ENCODE data around the gene FBXO31. TPM values are rescaled to one million over a fixed set of nuclear protein-coding genes. Genes with fewer than 3 reads are reported as not detected.

Gene FBXO31
- polyA plus RNA-seq, 1 donor from 2014 or later: 20.6 TPM

- Histone ChIP-seq H4K20me1 (ENCODE audit: insufficient read depth) (no peaks in the 10 kb centered on the region), H3K27me3 (ENCODE audit: insufficient read depth, low read depth, low read length) (no peaks in the 10 kb centered on the region), H3K27ac (ENCODE audit: low read length) (no peak overlapping the region), H2AFZ (ENCODE audit: low read depth, low read length) (no peak overlapping the region), H3K9me2 (ENCODE audit: insufficient read depth, low read length) (no peaks in the 10 kb centered on the region), H3F3A (ENCODE audit: insufficient read depth, low read length, poor library complexity, severe bottlenecking) (no peaks in the 10 kb centered on the region), H3K36me3 (ENCODE audit: insufficient read depth, low read length) (peaks cover 10% of the 10 kb centered on the region), H3K4me2 (ENCODE audit: low read length) (no peak overlapping the region), H3K4me3 (ENCODE audit: low read length) (no peak overlapping the region), H3K9me3 (ENCODE audit: low read length) (no peaks in the 10 kb centered on the region), H3K9ac (ENCODE audit: low read length) (no peak overlapping the region), H3K79me2 (replicated peaks; ENCODE audit: insufficient read depth, low read length) (no peaks in the 10 kb centered on the region)
- no peak for TF ChIP-seq EP300 (conservative IDR thresholded peaks at IDR 0.05; ENCODE audit: poor library complexity, severe bottlenecking)
- no peak for TF ChIP-seq CTCF (IDR thresholded peaks at IDR 0.05; ENCODE audit: poor library complexity, severe bottlenecking)
- TF ChIP-seq REST (IDR thresholded peaks at IDR 0.05; ENCODE audit: borderline replicate concordance): no peak
- no peak for TF ChIP-seq TAF1 (IDR thresholded peaks at IDR 0.05; ENCODE audit: low read depth)
- TF ChIP-seq EZH2 (IDR thresholded peaks at IDR 0.05; ENCODE audit: borderline replicate concordance, insufficient read depth, low read length, poor library complexity, severe bottlenecking): no peak
- TF ChIP-seq SMC3 (conservative IDR thresholded peaks at IDR 0.05; ENCODE audit: poor library complexity): no peak
- no peak for TF ChIP-seq RAD21 (conservative IDR thresholded peaks at IDR 0.05)
- no peak for TF ChIP-seq POLR2AphosphoS5 (IDR thresholded peaks at IDR 0.05)
- TF ChIP-seq MXI1 (conservative IDR thresholded peaks at IDR 0.05; ENCODE audit: poor library complexity, severe bottlenecking): no peak
Measured at GRCh38 chr16:87361916-87362619, 21.5 kb downstream of the FBXO31 start.

- Histone ChIP-seq H3K4me3 (ENCODE audit: low read length) (no peak overlapping the region), H3K9me2 (ENCODE audit: insufficient read depth, low read length) (no peaks in the 10 kb centered on the region), H3F3A (ENCODE audit: insufficient read depth, low read length, poor library complexity, severe bottlenecking) (no peaks in the 10 kb centered on the region), H3K79me2 (replicated peaks; ENCODE audit: insufficient read depth, low read length) (no peaks in the 10 kb centered on the region), H3K27ac (ENCODE audit: low read length) (no peak overlapping the region), H3K9ac (ENCODE audit: low read length) (no peak overlapping the region), H3K36me3 (ENCODE audit: insufficient read depth, low read length) (peaks cover 10% of the 10 kb centered on the region), H2AFZ (ENCODE audit: low read depth, low read length) (no peak overlapping the region), H3K9me3 (ENCODE audit: low read length) (no peaks in the 10 kb centered on the region), H3K27me3 (ENCODE audit: insufficient read depth, low read depth, low read length) (no peaks in the 10 kb centered on the region), H4K20me1 (ENCODE audit: insufficient read depth) (no peaks in the 10 kb centered on the region), H3K4me2 (ENCODE audit: low read length) (no peak overlapping the region)
- TF ChIP-seq EP300 (conservative IDR thresholded peaks at IDR 0.05; ENCODE audit: poor library complexity, severe bottlenecking) (no peak), MXI1 (conservative IDR thresholded peaks at IDR 0.05; ENCODE audit: poor library complexity, severe bottlenecking) (no peak), POLR2AphosphoS5 (IDR thresholded peaks at IDR 0.05) (no peak), TAF1 (IDR thresholded peaks at IDR 0.05; ENCODE audit: low read depth) (no peak), EZH2 (IDR thresholded peaks at IDR 0.05; ENCODE audit: borderline replicate concordance, insufficient read depth, low read length, poor library complexity, severe bottlenecking) (no peak), CTCF (IDR thresholded peaks at IDR 0.05; ENCODE audit: poor library complexity, severe bottlenecking) (no peak), REST (IDR thresholded peaks at IDR 0.05; ENCODE audit: borderline replicate concordance) (no peak)
Measured at GRCh38 chr16:87360862-87361610, 22.5 kb downstream of the FBXO31 start.
